Fibroblast of peridontal ligament (primary cell): ENCODE data around the gene UMODL1.

Source experiments
- DNase-seq: peaks from one replicate; pipeline ENCODE4 v3.0.0-alpha.2; 2010; ENCODE audit errors: extremely low read depth

The UMODL1 gene

GRCh38 chr21:42038826-42039425 is 32.2 kb upstream of the UMODL1 start:
- DNase-seq = peak; percentile 77

- peak; percentile 54 for DNase-seq
Observed at GRCh38 chr21:42039470-42039901, 31.6 kb upstream of the UMODL1 start.

GRCh38 chr21:42039911-42040351 is 31.2 kb upstream of the UMODL1 start:
- no peak for DNase-seq

- DNase-seq = peak; percentile 100
Observed at GRCh38 chr21:42040411-42041180, 30.5 kb upstream of the UMODL1 start.

- DNase-seq = no peak
Observed at GRCh38 chr21:42041246-42041645, 29.9 kb upstream of the UMODL1 start.

GRCh38 chr21:42041711-42042110 is 29.4 kb upstream of the UMODL1 start:
- no peak for DNase-seq

- DNase-seq = no peak
Observed at GRCh38 chr21:42042651-42043050, 28.5 kb upstream of the UMODL1 start.

- no peak for DNase-seq
Observed at GRCh38 chr21:42043201-42043895, 27.8 kb upstream of the UMODL1 start.

- no peak for DNase-seq
Observed at GRCh38 chr21:42043961-42044360, 27.2 kb upstream of the UMODL1 start.

- DNase-seq = no peak
Observed at GRCh38 chr21:42044871-42045495, 26.1 kb upstream of the UMODL1 start.

- DNase-seq = peak; percentile 97
Observed at GRCh38 chr21:42047821-42048613, 23.1 kb upstream of the UMODL1 start.

GRCh38 chr21:42048870-42049577 is 22.1 kb upstream of the UMODL1 start:
- no peak for DNase-seq

- no peak for DNase-seq
Observed at GRCh38 chr21:42049578-42050430, 21.3 kb upstream of the UMODL1 start.

- no peak for DNase-seq
Observed at GRCh38 chr21:42051788-42052187, 19.3 kb upstream of the UMODL1 start.

- DNase-seq = no peak
Observed at GRCh38 chr21:42055425-42055824, 15.7 kb upstream of the UMODL1 start.

GRCh38 chr21:42056468-42056867 is 14.6 kb upstream of the UMODL1 start:
- DNase-seq = no peak

- peak; percentile 98 for DNase-seq
Observed at GRCh38 chr21:42056996-42057689, 14.0 kb upstream of the UMODL1 start.

GRCh38 chr21:42057851-42058437 is 13.2 kb upstream of the UMODL1 start:
- DNase-seq = no peak

- no peak for DNase-seq
Observed at GRCh38 chr21:42058631-42059111, 12.4 kb upstream of the UMODL1 start.
